NT2/D1 (cell line): ENCODE results near the gene MRPL2.

Experiments
- SUZ12 ChIP-seq: IDR thresholded peaks from 2 replicates; pipeline ENCODE4 v1.6.1; 2011; ENCODE audit not compliant: insufficient read length, insufficient read depth; ENCODE audit errors: extremely low read depth
- YY1 ChIP-seq: IDR thresholded peaks from 2 replicates; pipeline ENCODE4 v1.6.1; 2011; ENCODE audit not compliant: insufficient read length, insufficient read depth
- ZNF274 ChIP-seq: IDR thresholded peaks from 2 replicates; pipeline ENCODE4 v1.6.1; 2011; ENCODE audit warnings: mild to moderate bottlenecking, low read depth, low read length

GRCh38 chr6:43082806-43083655, 23.8 kb upstream of the MRPL2 start:
- TF ChIP-seq ZNF274: no peak
- TF ChIP-seq YY1: no peak
- TF ChIP-seq SUZ12: no peak
